NCI-H1092 treated with DMSO at 0.1 percent for 48 hours (cell line): Measurements from ENCODE around the gene LRIT1.
A peak's percentile ranks its signal among the peaks of the same experiment; 100 is the strongest.

ENCODE experiments used
- DNase-seq: peaks from one replicate; lab custom pipeline; 2025; lab: John Stamatoyannopoulos, UW

Gene LRIT1

DNA sequence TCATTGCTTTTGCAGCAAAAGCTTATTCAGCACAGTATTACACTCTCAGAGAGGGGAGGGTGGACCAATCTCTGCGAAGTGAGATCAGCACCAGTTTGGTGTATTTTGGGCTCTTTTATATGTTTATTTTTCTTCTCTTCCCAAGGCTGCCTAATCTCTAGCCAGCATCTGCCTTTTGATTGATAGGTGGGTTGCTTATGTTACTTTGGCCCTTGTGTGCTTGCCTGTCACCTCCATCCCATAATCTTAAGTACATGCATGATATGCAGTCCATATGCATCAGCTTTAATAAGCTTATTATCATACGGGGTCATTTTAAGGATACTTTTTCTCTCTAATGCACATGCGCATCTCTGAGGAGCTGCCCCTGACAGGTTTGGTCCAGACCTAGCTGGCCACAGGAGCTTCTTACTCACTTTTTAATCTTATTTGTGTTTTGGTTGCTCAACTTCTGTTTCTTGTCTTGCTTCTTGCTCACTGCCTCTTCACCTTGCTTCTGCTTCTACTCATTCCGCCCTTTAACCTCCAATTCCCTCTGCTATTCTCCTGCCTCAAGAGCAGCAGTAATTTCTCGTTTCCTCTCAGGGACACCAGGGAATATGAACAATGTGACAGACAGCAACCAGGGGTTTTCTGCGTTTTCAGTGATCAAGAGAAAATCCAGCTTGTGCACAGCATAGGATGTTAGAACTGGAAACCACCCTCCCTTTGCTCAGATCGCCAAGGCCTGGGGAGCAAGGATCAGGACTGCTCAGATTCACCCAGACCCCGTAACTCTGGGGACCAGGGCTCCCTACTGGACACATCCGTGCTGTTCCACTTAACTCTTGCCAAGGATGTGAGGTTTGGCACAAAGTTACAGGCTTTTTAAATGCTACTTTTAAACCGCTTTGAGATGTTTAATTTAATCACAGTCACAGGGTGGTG lies 13.5 kb upstream of the LRIT1 start:
- no peak for DNase-seq

DNA sequence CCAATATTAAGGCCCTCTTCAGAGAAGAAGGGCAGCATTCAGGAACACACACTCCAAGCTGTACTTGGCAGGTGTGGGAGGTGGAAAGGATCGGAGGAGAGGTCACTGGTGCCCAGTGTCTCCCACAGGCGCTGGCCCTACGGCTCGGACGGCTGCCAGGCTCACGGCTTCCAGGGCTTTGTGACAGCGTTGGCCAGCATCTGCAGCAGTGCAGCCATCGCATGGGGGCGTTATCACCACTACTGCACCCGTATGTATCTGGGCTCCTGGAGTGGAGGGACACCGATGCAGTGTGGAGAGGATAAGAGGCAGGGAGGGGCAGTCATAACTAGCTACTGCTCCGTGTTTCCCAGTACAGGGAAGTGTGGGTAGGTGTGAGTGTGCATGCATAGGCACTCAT lies 7.4 kb upstream of the LRIT1 start:
- DNase-seq = no peak

DNA sequence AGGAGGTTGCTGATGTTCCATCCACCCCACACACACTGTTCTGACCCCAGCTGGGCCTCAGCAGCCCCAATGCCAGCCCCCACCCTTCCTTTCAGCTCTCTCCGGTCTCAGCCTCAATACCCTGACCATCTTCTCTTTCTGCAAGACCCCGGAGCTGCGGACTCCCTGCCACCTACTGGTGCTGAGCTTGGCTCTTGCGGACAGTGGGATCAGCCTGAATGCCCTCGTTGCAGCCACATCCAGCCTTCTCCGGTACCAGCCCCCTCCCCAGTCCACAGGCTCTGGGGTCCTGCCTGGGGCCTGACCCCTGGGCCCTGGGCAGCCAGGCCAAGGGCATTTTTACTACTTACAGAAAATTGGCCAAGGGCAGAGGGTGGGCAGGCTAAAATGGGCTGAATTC lies 6.2 kb upstream of the LRIT1 start:
- DNase-seq = no peak

DNA sequence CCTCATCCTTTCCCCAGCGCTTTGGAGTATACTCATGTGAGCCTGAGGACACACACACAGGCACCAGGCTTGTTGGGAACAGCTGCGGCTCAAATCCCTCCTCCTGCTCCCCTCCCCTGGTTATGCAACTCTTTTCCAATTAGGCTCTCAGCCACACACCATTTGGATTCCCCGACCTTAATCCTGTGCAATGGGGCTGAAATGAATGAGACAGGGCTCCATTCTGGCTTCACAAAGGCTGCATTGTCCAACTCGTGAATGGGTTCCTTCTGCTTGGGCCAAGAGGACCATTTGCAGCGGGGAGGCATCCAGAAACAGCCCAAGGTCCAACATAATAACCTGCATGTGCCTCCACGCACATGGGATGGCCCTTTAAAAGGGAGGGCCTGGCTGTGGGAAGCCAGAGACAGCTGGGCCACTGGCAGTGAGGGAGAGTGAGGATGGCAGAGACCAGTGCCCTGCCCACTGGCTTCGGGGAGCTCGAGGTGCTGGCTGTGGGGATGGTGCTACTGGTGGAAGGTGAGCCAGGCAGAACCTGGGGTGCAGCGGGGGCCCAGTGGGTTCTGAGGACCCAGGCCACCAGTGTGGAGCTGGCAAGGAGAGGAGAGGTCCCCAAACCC lies 3.4 kb upstream of the LRIT1 start, which contains the start of gene RGR:
Gene RGR (plus strand): TSS at position 403 of the 620 bp plus-strand sequence. CDS start 38 bp downstream, at position 441.
- peak; percentile 33 for DNase-seq

DNA sequence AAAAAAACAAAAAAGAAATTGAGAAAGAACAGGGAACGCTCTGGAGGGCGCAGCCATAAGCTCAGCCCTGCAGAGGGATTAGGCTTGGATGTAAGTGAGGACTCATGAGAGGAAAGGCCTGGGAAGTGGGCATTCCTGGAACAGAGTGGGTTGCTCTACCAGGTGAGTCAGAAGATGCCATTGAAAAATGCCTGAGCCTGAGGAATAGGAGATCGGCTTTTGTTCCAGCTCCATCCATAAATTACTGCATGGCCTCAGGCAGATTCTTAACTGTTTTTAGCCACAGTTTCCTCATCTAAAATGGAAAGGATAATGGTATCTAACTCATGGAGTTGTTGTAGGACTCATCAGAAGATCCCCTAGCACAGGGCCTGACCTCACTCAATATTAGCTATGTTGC lies 2.4 kb upstream of the LRIT1 start:
- no peak for DNase-seq

DNA sequence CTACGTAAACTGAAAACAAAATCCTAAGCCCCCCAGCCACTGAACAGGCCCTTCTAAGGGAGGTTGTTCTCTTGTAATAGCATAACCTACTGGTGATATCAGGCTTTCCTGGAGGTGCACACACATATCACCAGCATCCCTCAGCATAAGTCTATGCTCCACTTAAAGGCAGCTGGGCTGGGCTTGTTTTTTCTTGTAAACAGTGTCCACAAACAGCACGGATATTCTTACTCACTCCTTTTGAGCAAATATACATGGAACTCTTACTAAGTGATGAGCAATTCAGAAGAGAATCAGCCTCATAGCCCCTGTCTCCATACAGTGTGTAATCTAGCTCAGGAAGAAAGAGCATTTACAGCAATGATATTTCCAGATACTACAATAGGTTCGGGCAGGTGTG lies 2.4 kb downstream of the LRIT1 start:
- no peak for DNase-seq

DNA sequence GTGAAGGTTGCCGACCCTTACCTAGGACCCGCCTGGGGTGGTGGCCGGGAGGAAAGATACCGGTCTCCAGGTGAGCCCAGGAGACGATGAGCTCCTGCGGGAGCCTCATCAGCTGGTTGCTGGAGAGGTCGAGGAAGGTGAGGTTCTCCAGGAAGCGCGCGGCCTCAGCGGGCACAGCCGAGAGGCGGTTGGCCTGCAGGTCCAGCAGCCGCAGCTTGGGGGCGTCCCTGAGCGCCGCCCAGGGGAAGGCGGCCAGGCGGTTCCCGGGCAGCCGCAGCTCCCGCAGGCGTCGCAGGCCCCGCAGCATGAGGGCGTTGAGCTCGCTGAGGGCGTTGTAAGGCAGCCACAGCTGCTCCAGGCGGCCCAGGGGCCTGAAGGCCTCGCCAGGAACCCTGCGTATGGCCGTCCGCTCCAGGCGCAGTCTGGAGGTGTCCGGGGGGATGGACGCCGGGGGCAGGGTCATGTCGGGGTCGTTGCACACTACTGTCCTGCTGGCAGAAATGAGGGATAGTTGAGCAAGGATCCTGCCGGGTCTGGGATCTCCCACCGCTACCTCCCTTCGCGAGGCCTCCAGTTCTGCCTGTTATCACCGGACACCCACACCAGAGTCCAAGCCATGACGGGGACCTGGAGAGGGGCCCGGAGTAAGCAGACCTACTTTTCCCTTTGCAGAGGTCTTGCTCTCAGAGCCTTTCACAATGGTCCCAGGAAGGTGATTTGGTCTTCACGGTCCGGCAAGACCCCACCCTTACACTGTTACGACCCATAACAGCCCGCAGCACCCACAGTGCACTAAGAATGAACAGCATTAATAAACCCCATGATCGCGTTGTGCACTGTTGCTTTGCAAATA lies 3.9 kb downstream of the LRIT1 start:
- DNase-seq = no peak

DNA sequence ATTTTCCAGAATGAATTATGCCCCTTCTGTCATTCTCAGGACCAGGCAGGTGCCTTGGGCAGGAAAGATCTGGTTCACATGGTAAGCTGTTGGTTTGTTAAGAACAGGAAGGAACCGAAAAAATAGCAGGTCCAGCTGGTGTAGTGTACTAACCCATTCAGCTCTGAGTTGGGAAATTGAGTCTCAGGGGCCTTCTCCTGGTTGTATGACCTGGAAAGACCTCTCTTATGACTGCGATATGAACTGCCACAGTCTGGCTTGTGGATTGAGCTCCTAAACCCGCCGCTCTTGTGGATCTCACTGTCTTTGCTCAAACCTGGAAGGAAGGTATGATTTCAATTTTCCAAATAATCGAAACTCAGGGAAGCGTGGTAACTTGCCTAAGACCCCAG lies 4.5 kb downstream of the LRIT1 start:
- DNase-seq = no peak

DNA sequence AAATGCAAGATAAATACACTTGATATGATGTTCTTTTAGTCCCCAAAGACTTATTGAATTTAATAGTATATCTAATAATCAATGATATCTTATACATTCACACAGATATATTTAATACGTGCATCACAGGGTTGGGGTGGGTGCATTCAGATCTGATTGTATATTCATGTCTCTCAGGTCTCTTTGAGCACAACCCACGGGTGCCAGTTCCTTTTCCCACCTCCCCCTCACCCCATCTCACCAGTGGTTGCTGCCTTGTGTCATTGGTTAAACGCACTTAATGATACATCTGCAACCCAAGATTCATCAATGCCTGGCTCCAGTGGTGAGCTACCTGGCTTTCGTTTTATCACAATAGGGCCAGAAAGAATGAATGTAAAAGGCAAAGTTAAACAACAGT lies 6.2 kb downstream of the LRIT1 start:
- no peak for DNase-seq

DNA sequence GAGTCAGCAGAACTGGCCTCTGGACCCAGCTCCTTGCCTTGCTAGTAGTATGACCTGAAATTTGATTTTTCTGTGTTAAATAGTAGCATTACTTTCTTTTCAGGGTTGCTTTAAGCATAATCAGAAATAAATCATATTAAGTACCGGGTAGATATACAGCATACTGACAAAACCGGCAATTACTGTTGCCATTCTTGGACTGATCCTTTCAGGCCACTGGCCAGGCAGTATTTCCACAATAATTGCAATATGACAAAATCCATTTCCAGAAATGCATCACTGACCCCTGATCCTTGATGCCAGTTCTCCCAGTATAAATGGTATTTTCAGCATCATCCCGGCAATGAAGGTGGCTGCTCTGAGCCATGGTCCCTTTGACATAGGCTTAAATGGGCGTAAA lies 6.9 kb downstream of the LRIT1 start:
- DNase-seq = no peak

DNA sequence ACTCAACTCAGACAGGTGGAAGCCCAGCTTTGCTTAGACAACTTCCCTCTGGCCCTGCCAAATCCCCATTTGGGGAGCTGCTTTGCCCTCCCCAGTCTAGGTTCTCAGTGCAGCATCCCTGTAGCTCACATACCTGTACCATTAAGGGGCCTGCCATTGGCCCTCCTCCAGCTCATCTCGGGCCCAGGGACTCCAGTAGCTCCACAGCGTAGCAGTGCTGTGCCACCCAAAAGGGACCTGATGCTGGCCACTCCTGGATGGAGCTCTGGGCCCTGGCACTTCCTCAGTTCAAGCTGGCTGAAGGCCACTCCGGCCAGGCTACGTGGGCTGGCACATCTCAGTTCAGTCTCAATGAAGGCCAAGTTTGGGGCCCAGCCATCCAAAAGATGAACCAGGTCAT lies 7.4 kb downstream of the LRIT1 start:
- no peak for DNase-seq

DNA sequence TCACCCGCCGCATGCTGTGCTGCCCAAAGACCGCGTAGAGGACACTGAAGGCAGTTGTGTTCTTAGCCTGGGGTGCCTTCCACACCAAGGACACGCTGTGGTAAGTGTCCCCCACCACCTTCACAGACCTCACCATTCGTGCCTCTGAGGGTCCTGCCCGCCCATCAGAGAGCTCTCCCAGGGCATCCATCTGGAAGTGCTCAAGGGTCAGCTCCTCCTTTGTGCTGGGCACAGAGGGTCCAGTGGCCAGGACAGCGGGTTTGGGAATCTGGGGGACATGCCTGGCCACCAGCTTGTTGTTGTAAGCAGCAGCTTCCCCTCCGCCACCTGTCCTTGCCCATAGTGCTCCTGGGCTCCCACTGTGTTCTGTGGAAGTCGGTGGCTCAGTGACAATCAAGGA lies 9.0 kb downstream of the LRIT1 start:
- no peak for DNase-seq

DNA sequence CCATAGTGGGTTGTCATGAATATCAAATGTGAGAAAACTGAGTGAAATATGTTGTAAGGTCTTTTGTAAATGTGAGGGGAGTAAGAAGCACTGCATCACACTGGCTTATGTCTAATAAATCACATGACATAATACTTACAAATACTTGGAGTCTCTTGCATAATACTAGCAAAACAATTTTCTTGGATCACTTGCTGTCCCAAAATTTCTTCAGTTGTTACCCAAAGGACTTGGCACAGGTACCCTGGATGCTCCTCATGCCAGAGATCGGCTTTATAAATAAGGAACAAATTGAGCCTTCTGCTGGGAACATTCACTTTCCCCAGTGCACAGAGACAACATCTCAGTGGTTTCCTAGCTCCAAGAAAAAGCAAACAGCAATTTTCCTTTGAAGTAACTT lies 11.0 kb downstream of the LRIT1 start:
- no peak for DNase-seq

DNA sequence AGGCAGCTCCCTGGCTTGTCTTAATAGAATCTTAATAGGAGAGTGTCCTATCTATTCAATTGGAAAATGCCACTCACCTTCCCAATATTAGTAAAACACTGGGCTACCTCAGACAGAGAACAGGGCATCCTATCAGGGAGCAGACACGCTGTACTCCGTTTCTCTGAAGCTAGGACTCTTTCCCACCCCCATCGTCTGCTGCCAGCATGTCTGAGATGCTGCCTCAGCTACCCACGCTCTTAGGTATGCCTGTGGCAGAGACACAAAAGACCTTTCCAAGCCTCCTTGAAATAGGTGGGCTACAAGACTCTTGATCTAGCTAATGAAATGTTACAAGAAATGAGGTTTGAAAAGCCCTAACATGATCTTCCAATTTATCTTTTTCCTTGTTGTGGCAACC lies 13.5 kb downstream of the LRIT1 start:
- no peak for DNase-seq

DNA sequence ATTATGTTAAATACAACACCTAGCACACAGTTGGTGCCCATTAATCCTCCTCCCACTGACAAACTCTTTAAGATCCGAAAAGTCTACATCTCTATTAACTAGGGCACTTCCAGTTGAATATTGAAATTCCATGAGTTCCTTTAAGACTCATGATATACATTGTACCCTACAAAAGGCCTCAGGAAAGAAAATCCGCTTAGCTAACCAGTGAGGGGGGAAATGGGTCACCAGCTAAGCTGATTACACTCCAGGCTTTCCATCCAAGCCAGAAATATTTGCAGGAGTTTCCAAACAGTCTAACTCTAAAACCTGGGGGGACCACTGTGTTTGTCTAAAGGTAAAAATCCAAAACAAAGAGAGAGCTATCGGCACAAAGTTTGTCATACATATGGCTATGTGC lies 14.7 kb downstream of the LRIT1 start:
- no peak for DNase-seq

DNA sequence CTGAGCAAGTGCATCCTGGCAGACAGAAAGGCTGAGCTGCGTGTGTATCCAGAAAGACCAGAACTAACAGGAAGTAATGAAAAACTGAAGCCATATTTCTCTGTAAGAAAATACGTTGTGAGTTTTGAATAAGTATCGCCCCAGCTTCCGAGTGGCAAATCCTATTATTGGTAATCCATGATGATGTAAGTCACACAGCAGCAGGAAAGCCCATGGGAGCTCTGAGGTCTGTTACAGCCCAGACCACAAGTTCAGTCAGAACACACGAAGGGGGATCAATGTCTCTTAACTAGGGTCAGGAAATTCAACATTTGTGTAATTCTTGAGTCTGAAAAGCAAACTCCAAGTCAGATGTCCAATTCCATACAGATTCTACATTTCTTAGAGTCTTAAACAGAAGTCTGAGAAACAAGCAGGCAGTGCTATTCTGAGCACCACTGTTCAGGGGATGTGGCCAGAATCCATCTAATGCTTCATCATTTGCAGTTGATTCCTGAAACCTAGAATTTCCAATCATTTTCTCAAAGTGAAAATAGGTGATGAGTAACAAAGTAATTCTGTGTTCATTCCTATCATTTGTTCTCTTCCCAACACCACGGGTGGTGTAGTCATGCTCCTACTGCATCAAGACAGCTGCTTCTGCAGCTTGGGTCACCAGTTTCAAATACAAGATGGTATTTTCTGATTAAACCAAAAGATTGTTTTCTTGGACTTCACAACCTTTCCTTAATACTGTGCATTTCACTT lies 15.7 kb downstream of the LRIT1 start, which contains the start of gene LRIT2:
Gene LRIT2 (minus strand): TSS at position 118 of the 747 bp plus-strand sequence. CDS start 24 bp downstream, at position 94.
- DNase-seq = no peak

DNA sequence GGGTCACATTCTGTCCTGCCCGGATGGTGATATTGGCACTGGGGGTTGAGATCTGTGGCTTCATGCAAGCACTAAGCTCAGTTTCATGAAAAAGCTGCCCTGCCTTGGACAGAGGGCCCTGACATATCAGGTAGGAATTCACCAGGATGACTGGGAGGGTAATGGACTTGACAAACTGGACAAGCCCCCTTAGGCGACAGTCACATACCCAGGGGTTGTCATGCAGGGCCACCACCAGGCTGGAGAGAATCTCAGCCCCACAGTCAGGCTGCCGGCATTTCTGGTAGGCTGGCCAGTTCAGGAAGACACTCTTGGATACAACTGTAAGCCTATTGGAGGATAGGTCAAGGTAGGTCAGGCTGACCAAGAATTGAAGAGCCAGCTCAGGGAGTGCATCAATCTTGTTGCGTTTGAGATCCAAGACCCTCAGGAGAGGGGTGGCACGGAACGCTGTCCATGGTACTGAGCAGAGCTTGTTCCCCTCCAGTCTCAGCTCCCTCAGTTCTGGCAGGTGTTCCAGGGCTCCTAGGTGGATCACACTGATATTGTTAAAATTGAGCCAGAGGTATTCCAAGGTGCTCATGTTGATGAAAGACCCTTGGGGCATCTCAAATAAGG lies 16.8 kb downstream of the LRIT1 start:
- DNase-seq = no peak

DNA sequence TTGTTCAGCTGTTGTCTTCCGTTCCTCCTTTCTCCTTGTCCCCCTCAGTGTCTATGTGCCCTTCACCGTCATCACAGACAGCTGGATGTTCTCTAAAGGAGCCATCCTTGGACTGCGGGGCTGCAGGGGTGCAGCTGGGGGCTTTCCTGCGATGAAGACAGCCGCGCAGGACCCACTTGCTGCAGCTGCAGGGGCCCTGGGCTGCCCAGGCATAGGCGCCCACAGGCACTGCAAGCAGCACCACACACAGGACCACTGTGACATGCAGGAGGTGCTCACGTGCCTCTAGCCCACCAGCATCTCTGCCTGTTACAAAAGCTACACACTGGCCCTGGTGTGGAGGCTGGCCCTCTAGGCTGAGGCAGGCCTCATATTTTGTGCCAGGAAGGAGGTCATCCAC lies 19.4 kb downstream of the LRIT1 start:
- no peak for DNase-seq

DNA sequence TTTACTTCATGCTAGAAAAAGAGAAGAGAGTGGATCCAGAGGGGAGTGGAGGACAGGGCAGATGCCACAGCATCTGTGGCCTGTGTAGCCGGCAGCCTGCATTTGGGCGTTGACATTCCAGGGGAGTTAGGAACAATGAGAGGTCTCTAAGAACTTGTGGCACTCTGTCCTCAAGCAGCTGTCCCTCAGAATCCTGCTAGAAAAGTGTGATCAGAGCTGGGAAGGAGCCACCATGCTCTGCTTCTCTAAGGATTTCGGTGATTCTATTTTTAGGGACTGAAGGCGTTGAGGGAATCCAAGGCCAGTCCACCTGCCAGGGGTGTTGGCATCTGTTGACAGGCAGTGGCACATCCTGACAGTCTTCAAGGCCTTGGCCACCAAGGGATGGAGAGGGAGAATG lies 23.6 kb downstream of the LRIT1 start:
- no peak for DNase-seq

DNA sequence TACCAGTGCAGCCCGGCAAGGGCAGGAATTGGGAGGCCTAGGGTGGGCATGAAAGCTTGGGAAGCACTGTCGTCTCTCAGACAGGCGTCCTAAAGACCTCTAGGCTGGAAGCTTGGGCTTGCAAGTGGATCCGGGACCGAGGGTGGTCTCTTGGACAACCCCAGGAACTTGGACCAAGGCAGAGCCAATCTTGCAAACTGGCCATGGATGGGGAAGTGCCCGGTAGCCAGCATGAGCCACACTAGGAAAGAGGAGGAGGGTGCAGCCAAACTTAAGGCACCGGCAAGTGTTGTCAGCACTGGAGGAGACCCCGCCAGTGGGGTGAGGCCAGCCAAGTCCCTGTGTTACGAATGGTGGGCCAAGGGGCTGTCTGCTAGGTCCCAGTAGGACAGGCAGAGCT lies 24.5 kb downstream of the LRIT1 start:
- DNase-seq = no peak

DNA sequence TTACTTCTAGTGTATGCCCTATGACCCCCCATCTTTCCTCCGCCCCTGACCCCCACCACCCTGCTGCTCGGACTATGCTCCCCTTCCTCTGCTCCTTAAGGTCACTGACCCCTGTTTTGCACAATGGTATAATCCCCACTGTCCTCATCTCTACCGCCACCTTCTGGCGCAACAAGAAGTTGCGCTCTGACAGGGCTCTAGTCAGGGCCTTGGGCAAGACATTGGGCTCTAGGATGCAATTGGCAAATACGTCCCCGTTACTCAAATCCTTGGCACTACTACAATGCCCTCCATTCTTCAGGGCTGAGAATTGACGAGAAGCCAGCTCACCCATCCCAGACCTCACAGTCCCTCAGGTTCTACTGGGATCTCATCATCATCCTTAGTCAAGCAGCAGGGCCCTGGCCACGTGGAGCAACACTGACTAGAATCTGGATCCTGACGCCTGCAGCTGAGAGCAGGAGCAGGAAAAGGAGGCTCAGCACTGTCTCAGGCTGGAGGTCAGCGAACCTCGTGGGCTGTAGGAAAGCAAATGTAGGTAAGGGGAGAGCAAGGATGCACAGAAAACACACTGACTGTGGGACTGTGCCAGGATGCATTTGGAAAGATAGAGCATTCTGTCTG lies 26.6 kb downstream of the LRIT1 start:
- no peak for DNase-seq
